Stimulated activated CD4-positive, alpha-beta T cell treated with anti-CD3 and anti-CD28 coated beads, Interleukin-2, amount 100 ng/mL, for 4 hours (primary cell): ENCODE data around the gene HSPB9.

Source experiments
- DNase-seq: peaks from one replicate; pipeline ENCODE4 v3.0.0-alpha.2; 2020; ENCODE audit warnings: low read depth

Gene HSPB9

DNA sequence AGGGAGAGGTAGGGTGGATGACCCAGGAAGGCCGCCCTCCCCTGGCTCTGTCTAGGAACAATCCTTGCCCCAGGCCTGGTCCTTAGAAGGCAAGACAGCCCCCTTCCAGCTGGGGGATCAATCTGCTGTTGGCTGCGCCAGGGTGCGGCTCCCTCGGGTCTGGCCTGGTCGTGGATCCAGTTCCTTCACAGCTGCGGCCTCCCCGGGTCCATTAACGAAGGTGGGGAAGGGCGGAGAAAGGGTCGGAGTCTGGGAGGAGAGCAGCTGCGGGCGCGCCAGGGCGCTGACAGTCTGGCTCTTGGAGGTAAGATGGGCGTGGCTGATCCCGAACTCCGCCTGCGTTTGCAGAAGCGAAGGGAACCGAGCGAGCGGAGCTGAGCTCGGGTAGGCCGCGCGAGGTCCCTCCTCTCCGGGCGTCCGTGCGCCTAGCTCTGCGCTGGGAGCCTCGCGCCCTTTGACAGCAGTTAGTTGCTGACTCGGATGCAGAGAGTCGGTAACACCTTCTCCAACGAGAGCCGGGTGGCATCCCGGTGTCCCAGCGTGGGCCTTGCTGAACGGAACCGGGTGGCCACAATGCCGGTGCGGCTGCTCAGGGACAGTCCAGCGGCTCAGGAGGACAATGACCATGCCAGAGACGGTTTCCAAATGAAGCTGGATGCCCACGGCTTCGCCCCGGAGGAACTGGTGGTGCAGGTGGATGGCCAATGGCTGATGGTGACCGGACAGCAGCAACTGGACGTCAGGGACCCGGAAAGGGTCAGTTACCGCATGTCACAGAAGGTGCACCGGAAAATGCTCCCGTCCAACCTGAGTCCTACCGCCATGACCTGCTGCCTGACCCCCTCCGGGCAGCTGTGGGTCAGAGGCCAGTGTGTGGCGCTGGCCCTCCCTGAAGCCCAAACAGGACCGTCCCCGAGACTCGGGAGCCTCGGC is at the start of gene HSPB9:
Gene HSPB9 (plus strand): TSS at position 434 of the 933 bp plus-strand sequence. CDS start 47 bp downstream, at position 481.
- no peak for DNase-seq

GRCh38 chr17:42075789-42076188 is 46.8 kb upstream of the HSPB9 start:
- DNase-seq, result no peak

DNA sequence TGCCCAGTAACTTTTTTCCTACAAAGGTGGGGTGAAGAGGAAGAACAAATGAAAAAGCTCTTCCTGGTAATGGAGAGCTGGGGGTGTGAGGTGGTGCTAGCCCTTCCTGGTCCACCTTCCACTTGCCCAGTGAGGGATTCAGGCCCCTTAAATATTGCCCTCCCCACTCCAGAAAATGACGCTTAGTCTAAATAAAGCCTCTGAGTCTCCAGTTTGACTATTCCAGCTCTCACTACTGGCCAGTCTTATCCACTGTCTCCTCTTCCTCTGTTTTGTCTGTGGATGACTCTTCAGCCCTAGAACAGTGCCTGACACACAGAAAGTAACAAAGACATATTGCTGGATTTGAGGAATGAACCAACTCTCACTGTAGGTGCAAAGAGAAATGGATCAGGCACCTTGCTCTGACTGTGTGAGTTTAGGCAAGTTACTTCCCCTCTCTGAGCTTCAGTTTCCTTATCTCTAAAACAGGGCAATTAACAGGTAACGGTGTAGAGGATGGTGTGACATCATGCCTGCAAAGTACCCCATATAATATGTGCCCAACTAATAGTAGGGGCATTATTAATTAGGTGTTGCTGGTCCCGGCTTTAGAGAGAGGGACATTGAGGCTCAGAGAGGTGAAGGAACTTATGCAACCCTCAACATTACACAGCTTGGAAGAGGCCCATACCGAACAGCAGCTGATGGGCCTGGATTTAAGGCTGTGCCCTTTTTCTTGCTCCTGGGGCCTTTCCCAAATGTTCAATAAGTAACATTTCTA is 45.6 kb upstream of the HSPB9 start:
- no peak for DNase-seq

- DNase-seq, result no peak
Measured at GRCh38 chr17:42077755-42078154, 44.8 kb upstream of the HSPB9 start.

- no peak for DNase-seq
Measured at GRCh38 chr17:42078396-42079043, 44.1 kb upstream of the HSPB9 start.

GRCh38 chr17:42079541-42079940 is 43.1 kb upstream of the HSPB9 start:
- no peak for DNase-seq

GRCh38 chr17:42081516-42082129 is 41.0 kb upstream of the HSPB9 start:
- DNase-seq, result no peak

DNA sequence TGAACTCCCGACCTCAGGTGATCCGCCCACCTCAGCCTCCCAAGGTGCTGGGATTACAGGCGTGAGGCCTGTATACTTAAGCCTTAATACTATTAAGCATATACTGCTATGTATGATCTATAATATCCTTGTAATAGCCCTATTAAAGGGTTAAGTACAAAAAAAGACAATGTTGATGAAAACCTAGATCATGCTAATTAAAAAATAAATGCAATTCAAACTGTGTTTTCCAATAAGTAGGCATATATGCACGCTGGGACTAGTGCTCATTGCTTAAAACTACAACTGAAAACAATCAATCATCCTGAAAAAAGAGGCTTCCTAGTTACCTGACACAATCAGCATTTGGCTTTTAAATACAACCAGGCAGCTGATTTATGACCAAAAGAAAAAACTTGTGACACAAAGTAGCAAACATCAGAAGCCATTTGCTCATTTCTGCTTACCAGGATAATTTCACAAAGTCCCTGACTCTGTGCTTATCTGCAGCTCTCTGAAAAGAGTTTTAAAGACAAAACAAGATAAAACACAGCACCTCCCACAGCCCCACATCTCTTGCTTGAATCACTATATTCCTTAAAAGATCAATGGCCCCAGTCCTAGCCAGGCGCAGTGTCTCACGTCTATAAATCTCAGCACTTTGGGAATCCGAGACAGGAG is 35.4 kb upstream of the HSPB9 start:
- no peak for DNase-seq

DNA sequence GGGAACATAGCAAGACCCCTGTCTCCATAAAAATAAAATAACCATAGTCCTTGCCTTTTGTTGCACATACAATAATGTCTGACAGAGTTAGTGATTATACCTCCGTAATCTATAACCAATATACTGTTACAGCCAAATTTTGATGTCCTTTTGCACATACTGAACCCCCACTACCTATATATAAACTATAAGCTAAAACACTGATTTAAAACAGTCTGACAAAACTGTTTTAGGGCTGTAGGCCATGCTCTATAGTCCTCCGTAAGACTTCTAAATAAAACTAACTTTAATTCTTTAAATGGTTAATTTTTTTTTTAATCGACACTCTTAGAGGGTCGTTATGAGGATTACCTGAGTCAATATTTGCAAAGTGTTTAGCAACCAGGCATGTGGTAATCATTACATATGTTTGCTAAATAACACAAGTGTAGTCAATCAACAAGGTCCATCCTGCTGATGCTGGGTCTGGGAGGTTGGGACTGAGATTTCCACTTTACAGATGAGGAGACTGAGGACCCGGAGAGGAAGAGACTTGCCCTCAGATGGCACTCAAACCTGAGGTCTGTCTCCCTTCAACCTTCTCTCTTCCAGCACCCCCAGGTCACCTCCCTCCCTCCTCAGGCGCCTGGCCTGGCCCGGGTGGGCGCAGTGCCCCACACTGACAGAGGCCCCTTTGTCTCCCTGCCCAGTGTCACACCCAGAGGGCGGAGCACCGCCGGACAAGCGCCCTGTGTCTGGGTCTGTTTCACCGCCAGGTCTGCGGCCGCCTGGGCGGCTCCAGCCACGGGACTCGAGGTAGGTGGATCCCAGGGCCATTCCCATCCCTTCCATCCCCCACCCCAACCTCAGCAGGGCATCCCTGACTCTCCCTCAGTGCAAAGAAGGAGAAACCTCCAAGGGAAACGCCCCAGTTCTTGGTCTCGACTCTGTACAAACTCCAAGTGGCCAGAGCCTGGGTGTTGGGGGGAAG is 34.6 kb upstream of the HSPB9 start:
- no peak for DNase-seq

- no peak for DNase-seq
Measured at GRCh38 chr17:42088736-42089135, 33.9 kb upstream of the HSPB9 start.

- DNase-seq, result no peak
Measured at GRCh38 chr17:42090964-42091790, 31.4 kb upstream of the HSPB9 start.

- no peak for DNase-seq
Measured at GRCh38 chr17:42092939-42093338, 29.7 kb upstream of the HSPB9 start.

DNA sequence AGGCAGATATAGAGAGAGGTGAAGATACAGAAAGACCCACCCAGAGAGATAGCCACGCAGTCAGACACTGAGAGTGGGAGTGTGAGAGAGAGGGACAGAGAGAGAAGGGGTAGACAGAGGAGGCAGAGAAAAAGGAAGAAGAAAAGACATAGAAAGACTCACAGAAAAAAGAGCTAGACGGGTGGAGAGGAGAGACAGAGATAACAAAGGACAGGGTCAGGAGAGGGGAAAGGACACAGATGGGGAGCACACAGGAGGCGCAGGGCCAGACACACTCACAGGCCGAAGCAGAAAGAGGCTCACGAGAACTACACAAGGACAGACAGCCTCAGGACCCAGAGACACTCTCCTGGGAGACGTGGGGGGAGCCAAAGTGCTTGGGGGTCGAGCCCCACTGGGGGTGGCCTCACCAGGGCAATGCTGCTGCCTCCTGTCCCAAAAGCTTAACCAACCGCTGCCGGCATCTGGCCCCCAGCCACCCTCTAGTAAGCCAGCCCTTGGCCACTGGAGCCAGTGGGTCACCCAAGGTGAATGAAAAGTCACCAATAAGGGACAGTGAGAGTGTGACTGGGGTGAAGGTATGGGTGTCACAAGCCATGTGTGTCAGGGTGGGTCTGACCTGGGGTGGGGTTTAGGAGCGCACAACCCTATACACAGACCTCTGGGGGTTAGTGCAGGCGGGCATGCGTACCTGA is 28.1 kb upstream of the HSPB9 start:
- DNase-seq, result no peak

DNA sequence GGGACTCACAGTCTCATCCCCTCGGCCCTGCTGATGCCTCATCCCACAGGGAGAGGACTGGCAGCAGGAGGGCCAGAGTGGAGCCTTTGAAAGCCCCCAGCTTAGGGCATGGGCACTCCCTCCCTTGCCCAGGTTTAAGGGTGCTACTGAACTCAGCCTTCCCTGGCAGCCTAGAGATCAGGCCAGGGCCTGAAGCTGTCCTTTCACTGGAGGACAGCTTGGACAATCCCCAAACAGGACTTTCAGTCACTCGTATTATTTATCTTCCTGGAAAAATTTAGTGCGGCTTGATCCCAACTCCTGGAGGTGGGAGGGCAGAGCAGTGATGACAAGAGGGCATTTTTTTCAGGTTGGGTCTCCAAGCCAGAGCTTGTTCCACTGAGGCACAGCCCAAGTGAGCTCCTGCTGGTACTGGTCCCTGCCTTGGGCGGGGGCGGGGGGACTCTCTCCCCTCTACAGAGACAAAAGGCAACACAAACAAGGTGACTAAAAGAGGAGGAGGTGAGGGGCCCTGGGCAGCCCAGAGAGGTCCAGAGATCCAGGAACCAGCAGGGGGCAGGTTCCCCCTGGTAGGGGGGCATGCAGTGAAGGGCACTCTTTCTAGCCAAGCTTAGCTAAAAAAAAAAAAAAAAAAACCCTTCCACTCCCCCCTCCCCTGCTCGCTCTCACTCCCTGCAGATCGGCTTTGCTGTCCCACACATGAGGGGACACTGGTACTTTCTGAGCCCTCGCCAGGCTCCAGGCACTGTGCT is 26.1 kb upstream of the HSPB9 start:
- no peak for DNase-seq

GRCh38 chr17:42097691-42098631 is 24.6 kb upstream of the HSPB9 start, which contains the start of gene ZNF385C:
ZNF385C (minus strand) TSS chr17:42098473; CDS start chr17:42063056, 35,417 bp downstream.
- peak; percentile 35 for DNase-seq

- no peak for DNase-seq
Measured at GRCh38 chr17:42098730-42099399, 23.7 kb upstream of the HSPB9 start.
